Small intestine (tissue), 4 donors: Measurements from ENCODE around the gene TMEM252. TPM values are rescaled to one million over a fixed set of nuclear protein-coding genes. Genes with fewer than 3 reads are reported as not detected.

ENCODE experiments used
- polyA plus RNA-seq, 4 donors: library from polyadenylated mRNA; stranded (reverse) in 3 of 4; unstranded in 1 of 4; fragments of 200-250 nt in 3 of 4; fragments of 120-200 nt in 1 of 4; gene quantifications; one replicate each; pipeline versions ENCODE4 v1.2.1 to v1.2.3, GENCODE V29; 2013
- donor health status: healthy with polysubstance abuse.
- donor health status: Bipolar disorder and iron deficiency.
- donor health status: healthy.

The TMEM252 gene
- polyA plus RNA-seq, 4 donors, result 0.10 to 19.4 (median 0.89) TPM; not detected in 1

Other genes with a start within 250 kb of the TMEM252 start
- under 1 TPM in 3 of 4 donors, not detected in 1; 0.03 to 0.45 (median 0.06) TPM for gene FOXD4L3, start 238.0 kb downstream of the TMEM252 start, polyA plus RNA-seq
- 10 to 100 TPM in 1 of 4 donors, 1 to 10 TPM in 3; 1.6 to 21.8 (median 6.7) TPM for gene PGM5, start 184.3 kb downstream of the TMEM252 start, polyA plus RNA-seq
- 10 to 100 TPM; 28.8 to 58.0 (median 49.7) TPM for gene PIP5K1B, start 164.4 kb upstream of the TMEM252 start, polyA plus RNA-seq